GM23248 (cell line): Measurements from ENCODE around the gene SLC7A10.

Source experiments
- EZH2 ChIP-seq: fragments of 200-600 bp; sonication (generic); IDR thresholded peaks from 2 replicates; pipeline ENCODE4 v1.6.1; 2018; ENCODE audit warnings: antibody characterized with exemption, mild to moderate bottlenecking; ENCODE audit not compliant: insufficient read depth, poor library complexity, severe bottlenecking
- EZH2phosphoT487 ChIP-seq: fragments of 200-600 bp; sonication (generic); IDR thresholded peaks from 2 replicates; pipeline ENCODE4 v1.6.1; 2018; ENCODE audit warnings: antibody characterized with exemption, moderate library complexity, mild to moderate bottlenecking, low read depth; ENCODE audit not compliant: insufficient read depth

GRCh38 chr19:33273065-33273736, 47.6 kb upstream of the SLC7A10 start:
- TF ChIP-seq EZH2phosphoT487 (no peak), EZH2 (no peak)
